CD4-positive, alpha-beta T cell treated with Interleukin-15 for 4 hours (primary cell): ENCODE measurements around the gene DMRTA2.
"Not testable (repeated sequence)": the region's sequence is repeated elsewhere in the genome, so short reads cannot be mapped to it uniquely, and the experiment has no call there.

Source experiments
- DNase-seq: peaks from one replicate; pipeline ENCODE4 v3.0.0-alpha.2; 2020; ENCODE audit warnings: low spot score

The DMRTA2 gene

GRCh38 chr1:50381551-50381950 lies 41.7 kb downstream of the DMRTA2 start:
- DNase-seq = not testable (repeated sequence)

- DNase-seq = no peak
Observed at GRCh38 chr1:50378770-50379169, 44.5 kb downstream of the DMRTA2 start.

GRCh38 chr1:50373532-50373931 lies 49.7 kb downstream of the DMRTA2 start:
- DNase-seq = no peak

GRCh38 chr1:50371749-50372148 lies 51.5 kb downstream of the DMRTA2 start:
- no peak for DNase-seq

GRCh38 chr1:50369830-50370229 lies 53.4 kb downstream of the DMRTA2 start:
- no peak for DNase-seq

- no peak for DNase-seq
Observed at GRCh38 chr1:50369008-50369634, 54.1 kb downstream of the DMRTA2 start.

- DNase-seq = peak; percentile 12
Observed at GRCh38 chr1:50368179-50369007, 54.9 kb downstream of the DMRTA2 start.
